ENCODE data around the gene EXOC6.

EXOC6 gene

GRCh38 chr10:93032105-93032808 is 183.9 kb downstream of the EXOC6 start:
- DNase-seq = no peak

- DNase-seq = no peak
These were observed 184.5 kb downstream of the EXOC6 start for GRCh38 chr10:93032809-93033137.

- no peak for DNase-seq
These were observed 186.1 kb downstream of the EXOC6 start for GRCh38 chr10:93034426-93034825.

DNA sequence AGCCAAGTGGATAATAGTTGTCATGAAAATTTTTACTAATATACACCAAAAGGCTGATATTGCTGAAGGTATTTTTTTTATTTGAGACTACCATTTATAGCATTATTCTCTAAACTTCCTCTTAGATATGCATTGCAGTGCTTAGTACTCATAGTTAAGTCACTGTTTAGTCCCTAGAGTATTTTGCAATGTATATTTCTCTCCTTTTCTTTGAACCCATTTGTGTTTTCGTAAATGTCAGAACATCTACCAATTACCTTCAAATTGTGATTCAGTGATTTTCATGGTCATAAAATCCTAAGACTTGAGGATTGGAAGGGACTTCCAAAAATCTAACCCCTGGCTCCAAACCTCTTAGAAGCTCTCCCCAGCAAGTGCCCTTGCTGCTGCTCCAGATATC is 190.8 kb downstream of the EXOC6 start:
- no peak for DNase-seq

DNA sequence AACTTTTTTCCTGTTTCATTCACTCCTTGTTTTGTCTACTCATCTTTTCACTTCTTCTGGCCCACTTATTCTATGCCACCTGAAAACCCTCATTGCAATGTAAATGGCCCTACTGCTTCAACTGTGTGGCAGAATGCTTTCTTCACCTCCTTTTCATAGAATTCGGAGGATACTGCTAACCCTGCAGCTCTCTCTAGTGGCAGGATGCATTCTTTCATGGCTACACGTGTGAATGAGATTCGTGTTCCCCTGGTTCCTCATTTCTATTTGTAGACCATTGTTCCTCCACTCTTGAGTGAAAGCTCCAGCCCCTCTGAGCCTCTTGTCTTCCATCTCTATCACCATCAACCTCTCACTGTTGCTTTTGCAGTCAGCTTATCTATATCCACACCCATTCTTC is 191.4 kb downstream of the EXOC6 start:
- no peak for DNase-seq

DNA sequence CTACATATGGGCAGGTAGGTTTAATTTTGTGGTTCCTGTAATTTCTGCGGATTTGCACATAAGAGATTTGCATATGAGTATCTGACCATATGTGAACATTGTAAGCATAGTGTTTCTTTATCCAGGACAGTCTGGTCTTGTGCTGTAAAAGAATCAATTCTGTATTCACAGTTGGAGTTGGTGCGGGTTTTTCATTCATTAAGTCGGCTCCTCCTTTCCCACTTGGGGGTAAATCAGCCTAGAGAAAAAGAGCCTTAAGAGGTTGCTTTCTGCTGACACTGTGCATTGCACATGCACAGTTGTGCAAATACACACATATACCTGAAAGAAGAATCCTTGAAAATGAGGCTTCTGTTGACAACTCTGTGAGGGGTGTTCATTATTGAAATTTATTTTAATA is 206.2 kb downstream of the EXOC6 start:
- DNase-seq = no peak

DNA sequence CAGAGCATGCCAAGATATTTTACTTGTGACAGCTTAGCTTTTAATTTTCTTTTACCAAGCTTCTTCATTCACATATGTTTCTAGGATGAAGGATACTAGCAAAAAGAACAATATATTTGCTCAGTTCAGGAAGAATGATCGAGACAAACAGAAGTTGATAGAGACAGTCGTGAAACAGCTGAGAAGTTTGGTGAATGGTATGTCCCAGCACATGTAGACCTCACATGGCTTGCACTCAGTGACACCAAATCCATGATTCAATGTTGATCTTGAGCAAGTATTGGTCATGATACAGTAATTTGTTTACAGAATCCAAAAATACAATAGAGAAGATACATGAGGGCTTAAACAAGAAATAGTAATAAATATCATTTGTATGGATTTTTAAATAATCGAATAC is 209.8 kb downstream of the EXOC6 start:
- no peak for DNase-seq

DNA sequence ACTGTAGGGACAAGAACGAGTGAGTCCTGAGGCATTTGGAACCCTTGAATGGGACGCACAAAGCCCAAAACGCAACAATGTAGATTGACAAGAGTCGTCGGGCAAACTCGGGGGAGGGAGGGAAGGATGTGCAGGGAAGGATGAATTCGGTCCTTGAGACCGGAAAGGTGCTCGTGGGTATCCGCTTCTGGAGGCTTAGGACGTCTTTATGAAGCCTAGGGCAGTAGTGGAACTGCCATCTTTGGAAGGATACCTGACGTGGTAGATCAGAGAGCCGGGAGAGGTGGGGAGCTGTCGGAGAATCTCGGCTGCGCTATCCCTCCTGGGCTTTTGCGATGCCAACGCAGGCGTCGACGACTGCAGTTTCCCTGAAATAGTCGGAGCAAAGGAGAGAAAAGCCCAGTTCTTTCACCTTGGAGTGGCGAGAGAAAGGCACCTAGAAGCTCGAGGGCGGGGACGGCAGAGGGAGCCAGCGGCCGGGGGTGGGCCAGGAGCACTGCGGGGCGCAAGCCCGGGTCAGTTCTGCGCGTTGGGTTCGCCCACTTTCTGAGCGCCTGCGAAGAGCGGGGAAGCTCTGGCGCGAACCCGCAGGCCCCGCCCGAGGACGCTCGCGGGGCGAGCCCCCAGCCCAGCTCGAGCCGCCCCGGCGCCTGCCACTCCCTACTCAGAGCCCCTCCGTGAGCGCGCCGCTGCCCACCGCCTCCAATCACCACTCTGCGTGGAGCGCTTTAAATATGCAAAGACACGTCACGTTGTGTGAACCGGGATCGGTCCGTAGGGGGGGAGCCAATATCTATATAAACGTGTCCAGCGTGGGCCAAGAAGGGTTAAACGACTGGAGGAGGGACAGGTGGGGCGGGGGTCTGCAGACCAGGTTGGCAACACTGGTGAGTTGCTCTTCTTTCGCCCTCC is 211.9 kb downstream of the EXOC6 start, which contains the start of gene CYP26C1:
TSS of gene CYP26C1 (plus strand) at position 824 of the 912 bp plus-strand sequence. CDS start 466 bp downstream, outside the sequence.
- no peak for DNase-seq

DNA sequence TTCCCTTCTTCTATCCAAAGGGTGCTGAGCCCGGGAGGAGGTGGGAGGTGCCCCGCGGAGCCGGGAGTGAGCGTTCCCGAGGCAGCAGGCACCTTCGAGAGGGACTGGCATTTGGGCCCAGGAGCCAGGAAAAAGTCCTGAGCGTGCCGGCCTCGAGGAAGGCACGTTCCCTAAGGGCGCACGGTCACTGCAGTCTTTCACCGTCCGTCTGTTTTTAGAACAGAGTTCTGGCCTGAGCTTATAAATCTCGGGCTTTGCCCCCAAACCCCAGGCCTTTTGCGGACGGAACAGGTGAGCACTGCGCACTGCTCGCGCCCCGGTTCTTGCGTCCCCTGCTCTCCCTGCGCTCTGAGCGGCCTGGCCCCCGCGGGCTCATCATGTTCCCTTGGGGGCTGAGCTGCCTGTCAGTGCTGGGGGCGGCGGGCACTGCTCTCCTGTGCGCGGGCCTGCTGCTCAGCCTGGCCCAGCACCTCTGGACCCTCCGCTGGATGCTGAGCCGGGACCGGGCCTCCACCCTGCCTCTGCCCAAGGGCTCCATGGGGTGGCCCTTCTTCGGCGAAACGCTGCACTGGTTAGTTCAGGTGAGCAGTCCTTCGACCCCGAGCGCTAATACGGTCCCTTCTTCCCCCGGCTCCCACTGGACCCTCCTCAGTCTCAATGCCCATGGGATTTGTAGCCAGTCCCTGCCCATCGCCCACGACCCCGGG is 212.7 kb downstream of the EXOC6 start:
- no peak for DNase-seq

GRCh38 chr10:93061594-93062513 is 213.5 kb downstream of the EXOC6 start:
- no peak for DNase-seq

DNA sequence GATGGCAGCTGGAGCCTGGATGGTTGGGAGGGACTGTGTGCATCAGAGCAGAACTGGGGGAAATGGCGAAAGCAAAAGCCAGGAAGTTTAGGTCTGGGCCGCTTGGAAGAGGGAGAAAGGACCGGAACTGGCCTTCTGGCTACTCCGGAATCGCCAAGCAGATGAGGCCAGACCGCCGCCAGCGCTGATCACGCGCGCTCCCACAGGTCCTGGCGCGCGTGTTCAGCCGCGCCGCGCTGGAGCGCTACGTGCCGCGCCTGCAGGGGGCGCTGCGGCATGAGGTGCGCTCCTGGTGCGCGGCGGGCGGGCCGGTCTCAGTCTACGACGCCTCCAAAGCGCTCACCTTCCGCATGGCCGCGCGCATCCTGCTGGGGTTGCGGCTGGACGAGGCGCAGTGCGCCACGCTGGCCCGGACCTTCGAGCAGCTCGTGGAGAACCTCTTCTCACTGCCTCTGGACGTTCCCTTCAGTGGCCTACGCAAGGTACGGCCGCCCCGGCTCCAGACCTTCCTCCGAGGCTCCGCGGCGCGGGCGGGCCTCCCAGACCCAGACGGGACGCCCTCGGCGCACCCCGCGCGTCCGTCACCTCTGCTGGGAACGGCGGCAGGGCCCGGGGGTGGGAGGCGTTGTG is 214.3 kb downstream of the EXOC6 start:
- DNase-seq = peak; percentile 39

- no peak for DNase-seq
These were observed 215.0 kb downstream of the EXOC6 start for GRCh38 chr10:93063144-93063976.

DNA sequence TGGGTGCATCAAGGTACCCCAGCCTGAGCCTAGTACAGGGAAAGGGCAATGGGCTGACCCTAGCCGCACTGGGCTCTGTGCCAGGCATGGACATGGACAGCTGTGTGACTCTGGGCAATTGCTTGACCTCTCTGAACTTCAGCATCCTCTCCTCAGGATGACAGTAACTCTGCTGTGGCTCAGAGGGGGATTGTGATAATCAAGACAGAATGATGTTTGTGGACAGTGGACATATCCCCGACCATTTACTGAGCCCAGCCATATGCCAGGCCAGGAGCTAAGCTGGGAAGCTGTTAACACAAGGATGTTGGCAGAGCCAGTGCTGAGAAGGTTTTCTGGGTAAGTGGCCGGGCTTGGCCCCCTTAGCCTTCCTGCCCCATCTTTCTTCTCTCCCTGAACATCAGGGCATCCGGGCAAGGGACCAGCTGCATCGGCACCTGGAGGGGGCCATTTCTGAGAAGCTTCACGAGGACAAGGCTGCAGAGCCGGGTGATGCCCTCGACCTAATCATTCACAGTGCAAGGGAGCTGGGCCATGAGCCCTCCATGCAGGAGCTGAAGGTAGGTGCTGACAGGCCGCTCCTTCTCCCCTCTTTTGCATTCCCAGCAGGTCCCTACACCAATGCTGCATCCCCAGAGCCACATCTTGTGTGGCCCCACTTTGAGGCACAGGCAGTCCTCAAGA is 215.8 kb downstream of the EXOC6 start:
- DNase-seq = no peak

GRCh38 chr10:93064874-93065660 is 216.7 kb downstream of the EXOC6 start:
- no peak for DNase-seq

- DNase-seq = no peak
These were observed 217.6 kb downstream of the EXOC6 start for GRCh38 chr10:93065675-93066543.

- DNase-seq = no peak
These were observed 218.2 kb downstream of the EXOC6 start for GRCh38 chr10:93066544-93066913.

GRCh38 chr10:93067443-93068365 is 219.4 kb downstream of the EXOC6 start:
- DNase-seq = no peak

Data from activated naive CD4-positive, alpha-beta T cell treated with Interleukin-2 at 50 U/mL for 16 hours (primary cell).